Esophagus muscularis mucosa (tissue), 4 donors: ENCODE results near the gene SHROOM4. TPM values are rescaled to one million over a fixed set of nuclear protein-coding genes. Genes with fewer than 3 reads are reported as not detected.
A peak's percentile ranks its signal among the peaks of the same experiment; 100 is the strongest.

Experiments used
- DNase-seq: peaks from one replicate; pipeline ENCODE4 v3.0.0-alpha.2; 2017; ENCODE audit errors: extremely low spot score
- H3K27ac ChIP-seq, 4 donors: fragments of 200-600 bp; sonication (generic); replicated peaks in 1 of 4; 1 replicate in 3 of 4; 2 replicates in 1 of 4; pipeline ENCODE4 v1.5.1; 2016 to 2019; ENCODE audit warnings: mild to moderate bottlenecking in 1 of 4
- H3K27me3 ChIP-seq, 4 donors: fragments of 200-600 bp; sonication (generic); one replicate each; pipeline versions ENCODE4 v1.5.1 to v1.6.0; 2016 to 2019
- H3K36me3 ChIP-seq, 4 donors: fragments of 200-600 bp; sonication (generic); one replicate each; pipeline ENCODE4 v1.5.1; 2016 to 2019
- H3K4me1 ChIP-seq, 4 donors: fragments of 200-600 bp; sonication (generic); one replicate each; pipeline ENCODE4 v1.5.1; 2016 to 2019
- H3K4me3 ChIP-seq, 4 donors: fragments of 200-600 bp; sonication (generic); 1 replicate in 2 of 4; 2 replicates in 2 of 4; pipeline ENCODE4 v1.5.1; 2016 to 2019; ENCODE audit warnings: mild to moderate bottlenecking in 4 of 4, moderate library complexity in 1 of 4
- H3K9me3 ChIP-seq, 4 donors: fragments of 200-600 bp; sonication (generic); 1 replicate in 3 of 4; 2 replicates in 1 of 4; pipeline ENCODE4 v1.5.1; 2016 to 2019
- CTCF ChIP-seq, 3 experiments: fragments of 200-600 bp in 2 of 3; fragments of 450-650 bp in 1 of 3; sonication (generic) in 2 of 3; IDR thresholded peaks; one replicate each; pipeline ENCODE4 v1.5.1; 2017 to 2019; ENCODE audit warnings: antibody characterized with exemption in 3 of 3, mild to moderate bottlenecking in 2 of 3, moderate library complexity in 1 of 3
- EP300 ChIP-seq: sonication (generic); formaldehyde crosslinking; IDR thresholded peaks from one replicate; pipeline ENCODE4 v1.6.1; 2017; ENCODE audit warnings: antibody characterized with exemption
- POLR2A ChIP-seq: fragments of 450-650 bp; IDR thresholded peaks from one replicate; pipeline ENCODE4 v1.6.1; 2017; ENCODE audit warnings: antibody characterized with exemption, moderate library complexity, mild to moderate bottlenecking, low read depth
- POLR2AphosphoS5 ChIP-seq, 2 donors: sonication (generic); formaldehyde crosslinking; IDR thresholded peaks; one replicate each; pipeline ENCODE4 v1.6.1; 2017; ENCODE audit warnings: antibody characterized with exemption in 2 of 2
- WGBS: methylation state at CpG from one replicate; pipeline ENCODE4 v1.1.5; 2018; 5-methylcytosine and 5-hydroxymethylcytosine counted together
- intact Hi-C: fragments of 100-400 bp; cut with DNase I; formaldehyde crosslinking; loops from one replicate; pipeline ENCODE4 v1.15.1; 2023
- total RNA-seq, 4 donors: library from RNA; depleted of rRNA; stranded (reverse); fragments of >200 nt; gene quantifications; one replicate each; pipeline versions ENCODE4 v1.1.0 to v1.2.1, GENCODE V29; 2016

The SHROOM4 gene
- total RNA-seq, 4 donors from 2014 or later = 5.4 to 12.4 (median 11.4) TPM

GRCh38 chrX:50812995-50813842 lies 775 bp downstream of the SHROOM4 start:
- Histone ChIP-seq H3K4me3 (peak overlapping the region; percentile 57 to 68 (median 58)), H3K9me3 (no peaks in the 10 kb centered on the region), H3K27me3 (no peaks in the 10 kb centered on the region), H3K4me1 (peaks cover 0 to 6% (median 3%) of the 10 kb centered on the region in 4 donors), H3K27ac (peak overlapping the region; percentile 63 to 76 (median 65)), H3K36me3 (no peaks in the 10 kb centered on the region)
- intact Hi-C loops = loop anchor here (10.0 kb wide), 1 partner anchor 68 kb away; no protein-coding TSS in a partner anchor
- DNase-seq = no peak
- WGBS = 45% methylated on average over 18 of the region's 59 CpGs
- TF ChIP-seq CTCF (IDR thresholded peaks at IDR 0.05) = peak in 1 of 3 experiments; percentile 2
- no peak for TF ChIP-seq POLR2AphosphoS5 (IDR thresholded peaks at IDR 0.05)

- no peak for DNase-seq
- WGBS = 89% methylated on average over 4 of the region's 4 CpGs
- no peaks in the 10 kb centered on the region for H3K4me1 ChIP-seq
- H3K27ac ChIP-seq = no peak overlapping the region
- no peaks in the 10 kb centered on the region for H3K9me3 ChIP-seq
- no peaks in the 10 kb centered on the region for H3K36me3 ChIP-seq
- H3K27me3 ChIP-seq = no peaks in the 10 kb centered on the region
- no peak overlapping the region for H3K4me3 ChIP-seq
- TF ChIP-seq POLR2A = no peak
- TF ChIP-seq EP300 = no peak
- no peak for TF ChIP-seq CTCF (IDR thresholded peaks at IDR 0.05)
- intact Hi-C loops = no loop called here
Observed at GRCh38 chrX:50805276-50805675, 8.7 kb downstream of the SHROOM4 start.

- DNase-seq = no peak
- H3K4me1 ChIP-seq = no peaks in the 10 kb centered on the region
- TF ChIP-seq CTCF (IDR thresholded peaks at IDR 0.05) = no peak
- no peak for TF ChIP-seq EP300
- TF ChIP-seq POLR2AphosphoS5 (IDR thresholded peaks at IDR 0.05) = no peak
- no peak for TF ChIP-seq POLR2A
- WGBS = 38% methylated on average over 2 of the region's 2 CpGs
- no peaks in the 10 kb centered on the region for H3K9me3 ChIP-seq
- no peaks in the 10 kb centered on the region for H3K27me3 ChIP-seq
- intact Hi-C loops = no loop called here
- no peak overlapping the region for H3K27ac ChIP-seq
- H3K4me3 ChIP-seq = no peak overlapping the region
- H3K36me3 ChIP-seq = no peaks in the 10 kb centered on the region
Observed at GRCh38 chrX:50801135-50801534, 12.9 kb downstream of the SHROOM4 start.

GRCh38 chrX:50799531-50799961 lies 14.4 kb downstream of the SHROOM4 start:
- no peak for DNase-seq

More at GRCh38 chrX:50799531-50799961, 14.4 kb downstream of the SHROOM4 start:
- TF ChIP-seq POLR2AphosphoS5 (IDR thresholded peaks at IDR 0.05) (no peak), CTCF (IDR thresholded peaks at IDR 0.05) (no peak), EP300 (no peak), POLR2A (no peak)
- Histone ChIP-seq H3K4me1 (no peaks in the 10 kb centered on the region), H3K4me3 (no peak overlapping the region), H3K27me3 (no peaks in the 10 kb centered on the region), H3K36me3 (no peaks in the 10 kb centered on the region), H3K27ac (no peak overlapping the region), H3K9me3 (no peaks in the 10 kb centered on the region)
- intact Hi-C loops = no loop called here
- 58% methylated on average over 4 of the region's 4 CpGs for WGBS
